Epithelial cell of esophagus (primary cell): ENCODE data around the gene TSHZ2.

Experiments used
- DNase-seq: peaks from one replicate; pipeline ENCODE4 v3.0.0; 2010; ENCODE audit warnings: low read depth
- H3K4me3 ChIP-seq: 2 replicates; pipeline ENCODE4 v1.5.1; 2011; ENCODE audit warnings: mild to moderate bottlenecking, low read length, control low read depth
- TF ChIP-seq, protein P1 (sequence below): IDR thresholded peaks from 2 replicates; pipeline ENCODE4 v1.5.1; 2011; ENCODE audit warnings: low read depth, mild to moderate bottlenecking, low read length, control low read depth, inconsistent platforms; ENCODE audit not compliant: insufficient read depth; ENCODE audit errors: missing control alignments

Gene TSHZ2

DNA sequence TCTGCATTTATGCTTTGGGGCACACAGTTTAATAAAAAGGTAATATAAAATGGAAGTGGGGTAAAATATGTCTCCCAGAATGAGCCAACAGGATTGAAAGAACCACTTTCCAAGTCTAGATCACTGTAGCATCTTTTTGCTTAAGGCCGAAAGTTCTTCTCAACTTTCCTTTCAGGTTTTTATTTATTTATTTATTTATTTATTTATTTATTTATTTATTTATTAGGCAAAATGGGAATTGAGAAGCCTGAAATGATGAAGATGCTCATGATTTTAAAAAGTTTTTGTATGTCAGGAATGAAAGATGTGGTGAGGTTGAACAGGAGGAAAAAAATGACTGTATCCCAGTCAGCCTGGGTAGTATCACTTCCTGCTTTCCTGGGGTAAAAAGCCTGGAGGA, 24.0 kb downstream of the TSHZ2 start:
- TF ChIP-seq, protein P1, sequence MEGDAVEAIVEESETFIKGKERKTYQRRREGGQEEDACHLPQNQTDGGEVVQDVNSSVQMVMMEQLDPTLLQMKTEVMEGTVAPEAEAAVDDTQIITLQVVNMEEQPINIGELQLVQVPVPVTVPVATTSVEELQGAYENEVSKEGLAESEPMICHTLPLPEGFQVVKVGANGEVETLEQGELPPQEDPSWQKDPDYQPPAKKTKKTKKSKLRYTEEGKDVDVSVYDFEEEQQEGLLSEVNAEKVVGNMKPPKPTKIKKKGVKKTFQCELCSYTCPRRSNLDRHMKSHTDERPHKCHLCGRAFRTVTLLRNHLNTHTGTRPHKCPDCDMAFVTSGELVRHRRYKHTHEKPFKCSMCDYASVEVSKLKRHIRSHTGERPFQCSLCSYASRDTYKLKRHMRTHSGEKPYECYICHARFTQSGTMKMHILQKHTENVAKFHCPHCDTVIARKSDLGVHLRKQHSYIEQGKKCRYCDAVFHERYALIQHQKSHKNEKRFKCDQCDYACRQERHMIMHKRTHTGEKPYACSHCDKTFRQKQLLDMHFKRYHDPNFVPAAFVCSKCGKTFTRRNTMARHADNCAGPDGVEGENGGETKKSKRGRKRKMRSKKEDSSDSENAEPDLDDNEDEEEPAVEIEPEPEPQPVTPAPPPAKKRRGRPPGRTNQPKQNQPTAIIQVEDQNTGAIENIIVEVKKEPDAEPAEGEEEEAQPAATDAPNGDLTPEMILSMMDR: no peak
- no peak overlapping the region for H3K4me3 ChIP-seq
- DNase-seq: no peak

DNA sequence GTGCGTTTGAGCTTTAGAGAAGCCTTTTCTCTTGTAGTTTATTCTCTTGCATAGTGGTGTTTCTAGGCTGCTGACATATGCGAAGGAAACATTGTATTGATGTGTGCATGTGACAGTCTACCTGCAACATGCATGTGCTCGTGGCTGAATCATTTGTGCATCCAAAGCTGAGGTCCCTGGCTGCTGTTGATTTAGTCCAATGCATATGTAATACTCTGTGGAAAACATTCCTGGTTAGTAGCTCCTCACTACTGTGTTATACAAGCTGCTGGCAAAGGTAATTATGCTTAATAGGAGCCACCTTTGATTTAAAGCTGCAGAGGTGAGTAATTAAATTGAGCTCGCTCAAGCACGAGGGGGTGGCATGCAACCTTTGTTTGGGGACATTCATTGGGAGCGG, 24.5 kb downstream of the TSHZ2 start:
- TF ChIP-seq, protein P1: no peak
- no peak for DNase-seq
- no peak overlapping the region for H3K4me3 ChIP-seq

DNA sequence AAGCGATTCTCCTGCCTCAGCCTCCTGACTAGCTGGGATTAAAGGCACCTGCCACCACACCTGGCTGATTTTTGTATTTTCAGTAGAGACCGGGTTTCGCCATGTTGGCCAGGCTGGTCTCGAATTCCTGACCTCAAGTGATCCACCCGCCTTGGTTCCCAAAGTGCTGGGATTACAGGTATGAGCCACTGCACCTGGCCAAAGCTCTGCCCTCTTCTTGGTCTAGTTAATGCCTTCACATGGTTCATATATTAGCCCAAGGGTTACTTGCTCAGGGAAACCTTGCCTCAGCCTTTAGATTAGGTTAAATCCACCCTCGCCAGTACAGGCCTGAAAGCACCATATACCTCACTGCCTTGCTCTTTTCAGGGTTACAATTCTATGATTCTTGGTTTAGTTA, 26.1 kb downstream of the TSHZ2 start:
- no peak for DNase-seq
- TF ChIP-seq, protein P1: no peak
- no peak overlapping the region for H3K4me3 ChIP-seq

DNA sequence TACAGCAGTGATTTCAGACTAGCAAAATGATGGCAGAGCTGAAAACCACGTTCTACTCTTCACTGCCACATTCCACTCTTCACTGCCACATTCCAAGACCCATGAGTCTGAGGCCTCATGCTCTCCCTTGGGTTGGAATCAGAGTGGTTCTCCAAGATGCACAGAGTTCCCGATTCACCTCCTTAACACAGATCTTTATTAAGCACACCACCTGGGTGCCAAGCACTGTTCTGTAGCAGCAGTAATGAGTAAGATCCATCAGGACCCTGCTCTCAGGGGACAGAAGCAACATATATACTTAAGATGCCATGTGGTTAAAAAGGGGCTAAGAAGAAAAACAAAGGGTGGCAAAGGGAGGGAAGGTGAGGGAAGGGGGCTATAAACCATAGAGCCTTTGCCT, 26.9 kb downstream of the TSHZ2 start:
- H3K4me3 ChIP-seq: no peak overlapping the region
- TF ChIP-seq, protein P1: no peak
- no peak for DNase-seq

DNA sequence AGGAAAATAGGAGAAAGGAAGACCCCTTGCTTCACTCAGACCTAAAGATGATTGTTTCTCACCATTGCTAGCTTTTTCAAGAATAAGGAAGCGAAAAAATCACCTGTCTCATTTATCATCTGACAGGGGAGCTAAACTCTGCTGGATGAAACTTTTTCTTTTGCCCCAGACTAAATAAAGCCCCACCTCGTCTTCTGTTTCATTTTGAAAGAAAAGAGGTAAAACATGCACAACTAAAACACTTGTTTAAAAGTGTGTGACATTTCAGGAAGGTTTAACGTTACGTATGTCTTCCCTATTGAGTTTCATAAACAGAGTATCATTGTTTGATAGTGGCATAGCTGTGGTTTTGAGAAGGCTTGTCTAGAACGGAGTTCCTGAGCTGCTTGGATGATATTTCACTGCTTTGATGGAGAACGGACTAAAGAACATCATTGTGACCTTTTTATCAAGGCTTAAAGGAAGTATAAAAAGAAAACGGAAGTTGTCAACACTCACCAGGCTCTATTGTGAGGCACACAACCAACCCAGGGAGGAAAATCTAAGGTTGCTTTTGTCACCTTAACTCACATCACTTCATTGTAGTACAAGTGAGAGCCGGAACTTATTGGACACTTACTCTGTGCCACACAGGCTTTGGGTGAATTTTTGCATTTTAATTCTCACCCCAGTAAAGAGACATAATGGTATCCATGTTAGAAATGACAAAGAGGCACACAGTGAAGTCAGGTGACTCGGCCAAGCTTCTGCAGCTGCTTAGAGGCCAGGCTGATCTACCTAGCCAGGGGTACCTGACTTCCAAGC, 29.5 kb downstream of the TSHZ2 start:
- no peak for DNase-seq
- TF ChIP-seq, protein P1: no peak
- H3K4me3 ChIP-seq: no peak overlapping the region

DNA sequence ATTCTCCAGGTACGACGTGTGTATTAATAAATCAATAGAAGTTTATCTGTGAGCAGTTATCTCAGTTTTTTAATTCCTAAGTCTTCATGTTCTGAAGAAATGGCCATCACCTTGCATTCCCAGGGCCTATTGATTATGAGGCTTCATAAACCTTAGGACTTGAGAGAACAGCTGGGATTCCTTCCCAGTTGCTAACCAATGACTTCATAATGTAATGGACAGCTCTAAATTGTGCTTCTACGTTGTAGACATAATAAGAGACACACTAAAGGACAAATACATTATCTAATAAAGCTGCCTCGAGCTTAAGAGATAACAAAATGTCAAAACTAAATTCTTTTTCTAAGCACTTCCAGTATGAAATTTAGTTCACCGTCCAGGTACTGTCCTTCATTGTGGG, 30.6 kb downstream of the TSHZ2 start:
- no peak overlapping the region for H3K4me3 ChIP-seq
- DNase-seq: no peak
- TF ChIP-seq, protein P1: no peak
